ENCODE data around the gene INPP1.

INPP1 gene

GRCh38 chr2:190365499-190366204, 22.3 kb downstream of the INPP1 start:
- DNase-seq, result no peak

- DNase-seq, result no peak
These were observed 22.9 kb downstream of the INPP1 start for GRCh38 chr2:190366248-190366753.

- no peak for DNase-seq
These were observed 23.7 kb downstream of the INPP1 start for GRCh38 chr2:190367091-190367490.

- DNase-seq, result no peak
These were observed 26.2 kb downstream of the INPP1 start for GRCh38 chr2:190369635-190370034.

- DNase-seq, result no peak
These were observed 32.7 kb downstream of the INPP1 start for GRCh38 chr2:190376083-190376482.

- no peak for DNase-seq
These were observed 33.3 kb downstream of the INPP1 start for GRCh38 chr2:190376591-190377245.

- no peak for DNase-seq
These were observed 35.5 kb downstream of the INPP1 start for GRCh38 chr2:190378880-190379237.

GRCh38 chr2:190379249-190379964, 36.0 kb downstream of the INPP1 start:
- DNase-seq, result no peak

GRCh38 chr2:190380962-190381412, 37.6 kb downstream of the INPP1 start:
- DNase-seq, result no peak

- peak; percentile 34 for DNase-seq
These were observed 39.5 kb downstream of the INPP1 start for GRCh38 chr2:190382851-190383250.

GRCh38 chr2:190387422-190387821, 44.0 kb downstream of the INPP1 start:
- DNase-seq, result no peak

- DNase-seq, result no peak
These were observed 52.9 kb downstream of the INPP1 start for GRCh38 chr2:190396271-190396670.

- no peak for DNase-seq
These were observed 59.7 kb downstream of the INPP1 start for GRCh38 chr2:190402986-190403603.

GRCh38 chr2:190404487-190404886, 61.1 kb downstream of the INPP1 start:
- DNase-seq, result peak; percentile 40

GRCh38 chr2:190405070-190405469, 61.7 kb downstream of the INPP1 start:
- DNase-seq, result no peak

- no peak for DNase-seq
These were observed 62.6 kb downstream of the INPP1 start for GRCh38 chr2:190405995-190406394.

- DNase-seq, result no peak
These were observed 63.4 kb downstream of the INPP1 start for GRCh38 chr2:190406805-190407204.

- DNase-seq, result no peak
These were observed 63.9 kb downstream of the INPP1 start for GRCh38 chr2:190407246-190407661.

- DNase-seq, result peak; percentile 30
These were observed 64.5 kb downstream of the INPP1 start, which contains the start of gene MFSD6 for GRCh38 chr2:190407662-190408537. Gene MFSD6, plus strand, starts transcription at chr2:190408355. Its CDS starts 27,675 bp downstream, at chr2:190436030.

- DNase-seq, result peak; percentile 57
These were observed 65.3 kb downstream of the INPP1 start for GRCh38 chr2:190408538-190409271.

GRCh38 chr2:190409616-190410015, 66.2 kb downstream of the INPP1 start:
- no peak for DNase-seq

All from EL (cell line).